ENCODE results near the gene PADI1.

DNA sequence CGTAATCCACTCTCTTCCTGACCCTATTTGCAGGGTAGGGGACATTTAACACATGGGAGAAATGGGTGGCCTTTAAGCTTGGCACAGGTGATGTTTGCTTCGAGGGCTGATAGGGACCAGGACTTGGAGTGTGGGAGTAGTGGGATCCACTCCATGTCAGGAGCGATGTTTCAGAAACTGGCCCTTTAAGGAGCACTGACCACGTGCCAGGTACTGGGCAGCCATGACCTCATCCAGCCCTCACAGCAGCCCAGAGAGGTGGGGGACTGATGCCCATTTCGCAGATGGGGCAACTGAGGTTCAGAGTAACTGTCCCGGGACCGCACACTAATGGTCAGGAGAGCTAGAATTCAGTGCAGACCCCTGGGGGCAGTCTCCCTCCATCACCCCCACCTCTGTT lies 55.3 kb downstream of the PADI1 start:
- TF ChIP-seq, protein P1, sequence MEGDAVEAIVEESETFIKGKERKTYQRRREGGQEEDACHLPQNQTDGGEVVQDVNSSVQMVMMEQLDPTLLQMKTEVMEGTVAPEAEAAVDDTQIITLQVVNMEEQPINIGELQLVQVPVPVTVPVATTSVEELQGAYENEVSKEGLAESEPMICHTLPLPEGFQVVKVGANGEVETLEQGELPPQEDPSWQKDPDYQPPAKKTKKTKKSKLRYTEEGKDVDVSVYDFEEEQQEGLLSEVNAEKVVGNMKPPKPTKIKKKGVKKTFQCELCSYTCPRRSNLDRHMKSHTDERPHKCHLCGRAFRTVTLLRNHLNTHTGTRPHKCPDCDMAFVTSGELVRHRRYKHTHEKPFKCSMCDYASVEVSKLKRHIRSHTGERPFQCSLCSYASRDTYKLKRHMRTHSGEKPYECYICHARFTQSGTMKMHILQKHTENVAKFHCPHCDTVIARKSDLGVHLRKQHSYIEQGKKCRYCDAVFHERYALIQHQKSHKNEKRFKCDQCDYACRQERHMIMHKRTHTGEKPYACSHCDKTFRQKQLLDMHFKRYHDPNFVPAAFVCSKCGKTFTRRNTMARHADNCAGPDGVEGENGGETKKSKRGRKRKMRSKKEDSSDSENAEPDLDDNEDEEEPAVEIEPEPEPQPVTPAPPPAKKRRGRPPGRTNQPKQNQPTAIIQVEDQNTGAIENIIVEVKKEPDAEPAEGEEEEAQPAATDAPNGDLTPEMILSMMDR (IDR thresholded peaks at IDR 0.05; ENCODE audit: borderline replicate concordance, extremely low read depth, low read length, poor library complexity, severe bottlenecking) = no peak
- TF ChIP-seq EZH2 (IDR thresholded peaks at IDR 0.05; ENCODE audit: borderline replicate concordance, low read depth, low read length, severe bottlenecking) = no peak
